Skin epidermis (tissue), 12 donors: ENCODE data around the gene OSBPL6.
"Not testable (repeated sequence)": the region's sequence is repeated elsewhere in the genome, so short reads cannot be mapped to it uniquely, and the experiment has no call there.

Experiments
- H3K27ac ChIP-seq, 21 experiments: fragments of 200-600 bp; sonication (generic) in 11 of 21; one replicate each; pipeline ENCODE4 v1.5.0; 2020; ENCODE audit warnings: mild to moderate bottlenecking in 3 of 21, inconsistent platforms in 2 of 21, moderate library complexity in 2 of 21
- H3K4me3 ChIP-seq, 7 experiments: fragments of 200-600 bp; sonication (generic) in 2 of 7; one replicate each; pipeline ENCODE4 v1.5.0; 2020; ENCODE audit warnings: inconsistent platforms in 2 of 7, mild to moderate bottlenecking in 2 of 7, moderate library complexity in 1 of 7

Gene OSBPL6

GRCh38 chr2:178383718-178384117, 189.4 kb downstream of the OSBPL6 start:
- Histone ChIP-seq H3K27ac (no peak overlapping the region), H3K4me3 (no peak overlapping the region)

GRCh38 chr2:178385595-178386148, 191.4 kb downstream of the OSBPL6 start:
- H3K27ac ChIP-seq = no peak overlapping the region
- no peak overlapping the region for H3K4me3 ChIP-seq

- Histone ChIP-seq H3K4me3 (no peak overlapping the region), H3K27ac (no peak overlapping the region)
Observed at GRCh38 chr2:178386986-178387597, 192.8 kb downstream of the OSBPL6 start.

GRCh38 chr2:178388287-178388686, 194.0 kb downstream of the OSBPL6 start:
- Histone ChIP-seq H3K27ac (no peak overlapping the region), H3K4me3 (no peak overlapping the region)

- no peak overlapping the region for H3K27ac ChIP-seq
- H3K4me3 ChIP-seq = no peak overlapping the region
Observed at GRCh38 chr2:178391701-178392100, 197.4 kb downstream of the OSBPL6 start.

- Histone ChIP-seq H3K27ac (no peak overlapping the region), H3K4me3 (no peak overlapping the region)
Observed at GRCh38 chr2:178392215-178392614, 197.9 kb downstream of the OSBPL6 start.

GRCh38 chr2:178394859-178395258, 200.5 kb downstream of the OSBPL6 start:
- Histone ChIP-seq H3K27ac (no peak overlapping the region), H3K4me3 (no peak overlapping the region)

- H3K27ac ChIP-seq = no peak overlapping the region
- no peak overlapping the region for H3K4me3 ChIP-seq
Observed at GRCh38 chr2:178395295-178395694, 201.0 kb downstream of the OSBPL6 start.

- Histone ChIP-seq H3K27ac (no peak overlapping the region), H3K4me3 (no peak overlapping the region)
Observed at GRCh38 chr2:178395941-178396570, 201.7 kb downstream of the OSBPL6 start.

- no peak overlapping the region for H3K4me3 ChIP-seq
- no peak overlapping the region for H3K27ac ChIP-seq
Observed at GRCh38 chr2:178397002-178397605, 202.8 kb downstream of the OSBPL6 start.

- no peak overlapping the region for H3K27ac ChIP-seq
- no peak overlapping the region for H3K4me3 ChIP-seq
Observed at GRCh38 chr2:178401994-178402437, 207.7 kb downstream of the OSBPL6 start.

- peak overlapping the region in 2 of 21 experiments; percentile 21 to 22 for H3K27ac ChIP-seq
- no peak overlapping the region for H3K4me3 ChIP-seq
Observed at GRCh38 chr2:178403671-178404306, 209.5 kb downstream of the OSBPL6 start.

- Histone ChIP-seq H3K27ac (peak overlapping the region in 1 of 21 experiments; percentile 21), H3K4me3 (no peak overlapping the region)
Observed at GRCh38 chr2:178404368-178404767, 210.1 kb downstream of the OSBPL6 start.

GRCh38 chr2:178409261-178409660, 214.9 kb downstream of the OSBPL6 start:
- H3K4me3 ChIP-seq = no peak overlapping the region

GRCh38 chr2:178412047-178412446, 217.7 kb downstream of the OSBPL6 start:
- Histone ChIP-seq H3K27ac (no peak overlapping the region), H3K4me3 (no peak overlapping the region)

More at GRCh38 chr2:178409261-178409660, 214.9 kb downstream of the OSBPL6 start:
- no peak overlapping the region for H3K27ac ChIP-seq

GRCh38 chr2:178412453-178412852, 218.1 kb downstream of the OSBPL6 start:
- not testable (repeated sequence) for H3K4me3 ChIP-seq, H3K27ac ChIP-seq

- Histone ChIP-seq H3K4me3 (peak overlapping the region; percentile 37 to 81 (median 49)), H3K27ac (peak overlapping the region; percentile 54 to 99 (median 94))
Observed at GRCh38 chr2:178413472-178414265, 219.4 kb downstream of the OSBPL6 start.

- Histone ChIP-seq H3K4me3 (peak overlapping the region; percentile 37 to 81 (median 49)), H3K27ac (peak overlapping the region in 20 of 21 experiments; percentile 81 to 99 (median 94))
Observed at GRCh38 chr2:178414266-178415247, 220.2 kb downstream of the OSBPL6 start.
